Muscle layer of colon (tissue), 2 donors: ENCODE measurements around the gene SPEF1.

ENCODE experiments used
- H3K27ac ChIP-seq: one replicate; pipeline ENCODE4 v1.7.0; 2013; ENCODE audit warnings: low read depth, mild to moderate bottlenecking, low read length, moderate library complexity
- H3K27me3 ChIP-seq, 2 donors: one replicate each; pipeline ENCODE4 v1.7.0; 2013; ENCODE audit warnings: low read length in 2 of 2, mild to moderate bottlenecking in 2 of 2; ENCODE audit not compliant: insufficient read depth in 2 of 2, control insufficient read depth in 1 of 2
- H3K36me3 ChIP-seq: one replicate; pipeline ENCODE4 v1.7.0; 2013; ENCODE audit warnings: mild to moderate bottlenecking, low read length; ENCODE audit not compliant: insufficient read depth
- H3K4me1 ChIP-seq: one replicate; pipeline ENCODE4 v1.7.0; 2013; ENCODE audit warnings: mild to moderate bottlenecking, low read length; ENCODE audit not compliant: insufficient read depth
- H3K4me3 ChIP-seq, 2 donors: one replicate each; pipeline ENCODE4 v1.7.0; 2013; ENCODE audit warnings: low read length in 2 of 2, low read depth in 1 of 2, mild to moderate bottlenecking in 1 of 2, moderate library complexity in 1 of 2
- H3K9ac ChIP-seq: one replicate; pipeline ENCODE4 v1.7.0; 2013; ENCODE audit warnings: low read length
- H3K9me3 ChIP-seq: one replicate; pipeline ENCODE4 v1.7.0; 2013; ENCODE audit warnings: mild to moderate bottlenecking, low read length
- donor health status: abdominal sarcoma.
- donor health status: Adenocarcinoma of cecum.

The SPEF1 gene

DNA sequence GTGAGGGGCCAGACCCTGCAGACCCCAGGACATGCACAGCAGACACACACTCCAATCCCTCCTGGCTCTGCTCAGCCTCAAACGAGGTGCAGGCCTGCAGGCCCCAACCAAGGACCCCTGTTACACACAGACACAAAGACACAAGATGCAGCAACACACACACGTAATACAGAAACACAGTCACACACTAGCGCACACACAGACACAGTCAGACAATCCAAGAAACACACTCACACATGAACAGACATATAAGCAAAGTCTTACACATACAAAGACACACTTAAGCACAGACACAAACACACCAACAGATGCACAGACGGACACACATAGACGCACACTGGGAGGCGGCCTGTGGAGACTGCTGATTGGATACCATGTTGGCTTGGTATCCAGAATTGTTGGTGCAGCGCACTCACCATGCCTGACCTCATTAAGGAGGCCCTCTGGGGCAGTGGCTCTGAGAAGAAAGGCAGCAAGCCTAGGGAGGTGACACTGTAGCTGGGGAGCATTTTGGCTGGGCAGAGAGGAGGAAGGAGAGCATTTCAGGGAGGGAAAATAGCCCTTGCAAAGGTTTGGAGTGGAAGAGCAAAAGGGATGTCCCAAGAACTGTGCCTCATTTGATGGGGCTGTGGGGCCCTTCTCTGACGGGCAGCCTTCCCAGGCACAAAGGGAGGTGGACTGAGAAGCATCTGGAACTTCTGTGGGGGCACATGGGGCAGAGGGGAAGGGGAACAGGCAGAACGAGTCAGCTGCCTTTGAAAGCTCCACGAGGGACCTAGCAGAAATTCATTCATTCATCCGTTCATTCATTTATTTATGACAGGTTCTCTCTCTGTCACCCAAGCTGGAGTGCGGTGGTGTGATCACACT, 50.2 kb downstream of the SPEF1 start:
- H3K27me3 ChIP-seq = peaks cover 10 to 31% of the 10 kb centered on the region in 2 donors
- no peaks in the 10 kb centered on the region for H3K9me3 ChIP-seq
- no peaks in the 10 kb centered on the region for H3K36me3 ChIP-seq
- H3K4me3 ChIP-seq = no peak overlapping the region
- no peak overlapping the region for H3K9ac ChIP-seq
- peaks cover 9% of the 10 kb centered on the region for H3K4me1 ChIP-seq
- H3K27ac ChIP-seq = no peak overlapping the region

DNA sequence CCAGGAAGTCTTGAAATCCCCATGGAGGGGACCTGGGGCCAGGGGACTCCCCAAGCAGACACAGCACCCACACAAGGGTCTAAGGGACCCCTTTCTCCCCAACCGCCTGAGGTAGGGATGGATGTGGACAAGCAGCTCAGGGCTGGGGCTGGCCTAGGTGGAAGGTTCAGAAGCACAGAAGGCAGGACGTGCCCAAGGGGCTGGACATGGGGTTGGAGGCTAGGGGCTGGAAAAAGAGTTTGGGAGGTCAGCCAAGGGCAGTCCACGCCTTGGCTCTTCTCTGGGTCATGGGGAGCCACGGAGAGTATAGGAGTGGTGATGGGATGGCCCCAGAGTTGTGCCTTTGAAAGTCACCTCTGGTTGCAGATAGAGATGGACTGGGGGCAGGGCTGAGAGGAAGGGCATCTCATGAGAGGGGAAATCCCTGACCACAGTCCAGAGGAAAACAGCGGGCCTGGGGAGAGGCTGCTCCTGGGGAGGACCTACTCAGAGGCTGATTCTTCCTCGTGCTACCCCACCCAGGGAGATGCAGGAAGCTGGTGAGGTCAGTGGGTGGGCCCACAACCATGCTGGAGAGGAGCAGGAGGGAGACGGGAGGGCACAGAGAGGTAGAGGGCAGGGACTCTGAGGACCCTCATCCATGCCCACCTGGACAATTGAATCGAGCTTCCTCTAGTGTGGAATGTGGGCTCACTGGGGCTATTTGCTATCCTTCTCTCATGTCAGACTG, 51.3 kb downstream of the SPEF1 start:
- no peak overlapping the region for H3K4me3 ChIP-seq
- H3K27ac ChIP-seq = no peak overlapping the region
- no peaks in the 10 kb centered on the region for H3K36me3 ChIP-seq
- no peaks in the 10 kb centered on the region for H3K9me3 ChIP-seq
- H3K27me3 ChIP-seq = peaks cover 10 to 31% of the 10 kb centered on the region in 2 donors
- H3K9ac ChIP-seq = no peak overlapping the region
- peaks cover 9% of the 10 kb centered on the region for H3K4me1 ChIP-seq

DNA sequence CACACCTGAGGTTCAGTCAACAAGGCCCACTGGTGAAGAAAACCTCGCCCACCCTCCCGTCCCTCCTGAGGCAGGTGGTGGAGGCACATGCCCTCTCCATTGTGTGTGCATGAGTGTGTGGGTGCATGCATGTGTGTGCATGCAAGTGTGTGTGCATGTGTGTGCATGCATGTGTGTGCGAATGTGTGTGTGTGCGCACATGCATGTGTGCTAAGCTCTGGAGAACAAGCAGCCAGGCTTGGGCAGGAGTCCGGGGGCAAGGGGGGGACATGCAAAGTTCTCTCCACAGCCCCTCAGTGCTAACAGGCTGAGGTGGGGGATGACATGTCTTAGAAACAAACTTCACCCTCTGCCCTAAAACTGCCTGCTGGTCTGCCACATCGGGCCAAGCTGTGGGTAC, 51.9 kb downstream of the SPEF1 start:
- peaks cover 9% of the 10 kb centered on the region for H3K4me1 ChIP-seq
- no peaks in the 10 kb centered on the region for H3K36me3 ChIP-seq
- no peaks in the 10 kb centered on the region for H3K9me3 ChIP-seq
- no peak overlapping the region for H3K27ac ChIP-seq
- H3K4me3 ChIP-seq = no peak overlapping the region
- H3K27me3 ChIP-seq = peaks cover 10 to 31% of the 10 kb centered on the region in 2 donors
- no peak overlapping the region for H3K9ac ChIP-seq

DNA sequence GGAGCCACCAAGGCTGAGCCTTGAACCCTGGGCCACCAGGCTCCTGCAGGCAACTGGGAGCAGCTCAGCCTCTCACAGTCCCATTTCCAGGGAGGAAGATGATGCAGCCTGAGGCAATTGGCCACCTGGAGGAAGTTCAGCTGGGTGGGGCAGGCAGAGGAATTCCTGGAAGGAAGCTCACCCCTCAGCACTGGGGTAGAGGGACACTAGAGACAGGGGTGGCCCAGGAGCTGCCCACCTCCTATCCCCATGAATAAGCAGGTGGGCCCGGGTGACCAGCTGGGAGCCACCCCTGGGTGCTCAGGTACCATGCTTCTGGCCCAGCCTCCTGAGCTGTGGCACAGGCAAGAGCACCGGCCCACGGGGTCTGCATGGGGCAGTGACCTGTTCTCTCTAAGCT, 52.4 kb downstream of the SPEF1 start:
- Histone ChIP-seq H3K9ac (no peak overlapping the region), H3K36me3 (no peaks in the 10 kb centered on the region), H3K9me3 (no peaks in the 10 kb centered on the region), H3K27me3 (peaks cover 10 to 31% of the 10 kb centered on the region in 2 donors), H3K4me3 (no peak overlapping the region), H3K27ac (no peak overlapping the region), H3K4me1 (peaks cover 5% of the 10 kb centered on the region)

DNA sequence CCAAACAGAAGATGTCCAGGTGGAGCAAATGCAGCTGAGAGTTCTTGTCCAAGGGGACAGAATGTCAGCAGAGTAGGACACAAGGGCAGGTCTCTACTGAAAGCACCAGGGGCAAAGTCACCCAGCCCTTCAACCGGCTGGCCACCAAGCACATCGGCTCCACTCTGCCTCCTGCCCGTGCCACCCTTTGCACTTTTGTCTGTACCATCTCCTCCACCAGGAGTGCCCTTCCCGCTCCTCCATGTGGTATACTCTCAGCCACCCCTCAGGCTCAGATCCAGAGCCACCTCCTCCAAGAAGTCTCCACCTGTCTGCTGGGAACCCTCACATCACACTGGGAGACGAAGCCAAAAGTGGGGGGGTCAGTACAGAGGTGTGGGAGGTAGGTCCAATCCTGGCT, 52.9 kb downstream of the SPEF1 start:
- Histone ChIP-seq H3K36me3 (no peaks in the 10 kb centered on the region), H3K4me1 (peaks cover 5% of the 10 kb centered on the region), H3K27me3 (peaks cover 10 to 29% of the 10 kb centered on the region in 2 donors), H3K27ac (no peak overlapping the region), H3K9me3 (no peaks in the 10 kb centered on the region), H3K9ac (no peak overlapping the region), H3K4me3 (no peak overlapping the region)
